HG03025 (cell line): ENCODE results near the gene KIRREL3.

Experiments
- ATAC-seq: cut with Tn5 transposase; IDR thresholded peaks from one replicate; pipeline ENCODE4 v1.9.1; 2021; ENCODE audit warnings: mild to moderate bottlenecking, moderate library complexity; ENCODE audit not compliant: unreplicated experiment, low FRiP score

The KIRREL3 gene

GRCh38 chr11:126879516-126879915, 121.1 kb downstream of the KIRREL3 start:
- ATAC-seq, result no peak

DNA sequence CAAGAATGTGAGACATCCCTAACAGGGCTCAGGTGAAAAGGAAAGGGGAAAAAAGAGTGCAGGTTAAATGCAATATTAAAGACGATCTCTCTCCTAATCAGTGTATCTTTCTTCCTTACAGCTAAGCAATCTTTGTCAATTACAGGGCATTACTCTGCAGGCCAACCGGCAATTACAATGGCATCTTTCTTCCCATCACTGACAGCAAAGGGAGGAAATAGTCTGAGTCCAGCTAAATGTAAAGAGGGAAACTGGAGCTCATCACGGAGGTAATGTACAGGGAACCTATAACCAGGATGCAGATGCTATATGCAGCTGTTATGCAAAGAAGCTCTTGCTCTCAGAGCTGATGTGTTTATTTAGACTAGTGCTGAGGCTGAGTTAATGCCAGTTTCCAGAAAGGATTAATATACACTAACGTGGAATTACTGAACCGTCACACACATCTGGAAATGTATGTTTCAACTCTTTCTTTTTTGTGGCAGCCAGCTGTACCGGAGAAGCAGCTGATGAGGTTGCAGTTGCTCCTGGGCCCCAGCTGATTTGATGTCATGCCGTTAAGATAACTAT, 121.6 kb downstream of the KIRREL3 start:
- ATAC-seq, result no peak

DNA sequence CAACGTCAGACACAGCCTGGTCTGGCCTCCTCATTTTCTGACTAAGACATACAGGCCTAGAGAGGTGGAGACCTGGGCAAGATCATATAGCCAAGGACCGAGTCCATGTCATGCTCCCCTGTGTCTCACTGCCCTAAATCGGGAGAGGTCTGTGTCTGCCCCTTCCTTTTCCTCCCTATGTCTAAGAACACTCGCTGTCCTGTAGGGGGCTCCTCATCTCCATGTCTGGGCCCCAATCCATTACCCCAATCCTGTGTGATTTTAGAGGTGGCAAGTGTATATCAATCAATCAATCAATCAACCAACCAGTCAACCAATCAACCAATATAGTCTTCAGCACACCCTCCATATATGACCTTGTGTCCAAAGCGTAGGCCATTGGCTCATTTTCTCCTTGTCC, 125.7 kb downstream of the KIRREL3 start:
- ATAC-seq, result no peak

DNA sequence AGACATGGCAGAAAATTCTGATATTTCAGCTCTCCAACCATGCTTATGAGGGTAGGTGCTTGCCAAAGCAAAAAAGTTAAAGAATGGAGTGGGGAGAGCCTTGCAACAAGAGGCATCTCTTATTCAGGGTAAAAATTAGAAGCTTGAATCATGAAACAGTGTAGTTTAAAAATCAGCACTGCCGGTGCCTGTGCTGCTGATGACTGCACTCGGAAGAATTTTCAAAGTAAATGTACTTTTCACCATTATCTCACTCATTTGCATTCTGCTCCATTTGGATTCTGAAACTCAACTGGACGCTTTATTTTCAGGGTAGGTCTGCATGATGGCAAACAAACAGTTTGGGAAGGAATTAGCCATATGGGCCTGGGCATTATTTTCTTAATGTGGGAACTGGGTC, 126.3 kb downstream of the KIRREL3 start:
- ATAC-seq, result no peak

- no peak for ATAC-seq
Observed at GRCh38 chr11:126871792-126872191, 128.8 kb downstream of the KIRREL3 start.

DNA sequence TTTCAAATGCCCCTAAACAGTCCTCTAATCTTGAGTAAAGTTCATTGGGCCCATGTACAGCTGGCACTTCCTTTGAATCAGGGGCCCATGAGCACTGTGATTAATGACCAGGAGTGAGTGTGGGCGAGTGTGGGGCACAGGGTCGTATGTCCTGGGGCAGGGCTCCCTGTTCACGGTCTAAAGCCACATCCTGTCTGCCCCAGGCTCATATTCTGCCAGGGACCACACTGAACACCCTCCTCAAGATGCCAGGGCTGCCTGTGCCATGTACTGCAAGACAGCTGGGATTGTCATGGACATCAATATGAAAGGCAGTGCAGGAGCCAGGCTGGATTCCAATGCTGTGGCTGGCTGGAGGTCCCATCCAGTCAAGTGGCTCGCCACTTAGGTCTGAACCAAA, 130.5 kb downstream of the KIRREL3 start:
- ATAC-seq, result no peak

- ATAC-seq, result no peak
Observed at GRCh38 chr11:126868741-126869140, 131.8 kb downstream of the KIRREL3 start.

GRCh38 chr11:126864934-126865333, 135.6 kb downstream of the KIRREL3 start:
- ATAC-seq, result no peak

DNA sequence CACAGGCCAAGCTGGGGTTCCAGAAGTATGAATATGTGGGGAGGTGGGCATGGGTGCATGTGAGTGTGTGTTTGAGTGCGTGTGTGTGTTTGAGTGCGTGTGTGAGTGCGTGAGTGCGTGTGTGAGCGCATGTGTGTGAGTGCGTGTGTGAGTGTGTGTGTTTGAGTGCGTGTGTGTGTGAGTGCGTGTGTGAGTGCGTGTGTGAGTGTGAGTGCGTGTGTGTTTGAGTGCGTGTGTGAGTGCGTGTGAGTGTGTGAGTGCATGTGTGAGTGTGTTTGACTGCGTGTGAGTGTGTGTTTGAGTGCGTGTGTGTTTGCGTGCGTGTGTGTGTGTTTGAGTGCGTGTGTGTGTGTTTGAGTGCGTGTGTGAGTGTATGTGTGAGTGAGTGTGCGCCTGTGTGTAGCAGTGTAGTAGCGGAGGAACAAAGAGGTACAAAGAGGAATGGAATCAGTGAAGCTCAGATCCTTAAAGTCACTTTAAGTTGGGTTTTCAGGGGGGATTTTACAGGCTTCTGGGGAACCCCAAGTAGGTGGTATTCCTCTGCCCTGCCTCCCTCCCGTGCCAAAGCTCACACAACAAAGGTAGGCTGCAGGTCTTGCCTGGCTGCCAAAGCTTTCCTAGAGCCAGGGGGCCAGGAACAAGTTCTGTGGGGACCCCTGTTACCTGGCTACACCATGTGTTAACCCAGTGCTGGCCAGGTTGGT, 137.1 kb downstream of the KIRREL3 start:
- ATAC-seq, result no peak

DNA sequence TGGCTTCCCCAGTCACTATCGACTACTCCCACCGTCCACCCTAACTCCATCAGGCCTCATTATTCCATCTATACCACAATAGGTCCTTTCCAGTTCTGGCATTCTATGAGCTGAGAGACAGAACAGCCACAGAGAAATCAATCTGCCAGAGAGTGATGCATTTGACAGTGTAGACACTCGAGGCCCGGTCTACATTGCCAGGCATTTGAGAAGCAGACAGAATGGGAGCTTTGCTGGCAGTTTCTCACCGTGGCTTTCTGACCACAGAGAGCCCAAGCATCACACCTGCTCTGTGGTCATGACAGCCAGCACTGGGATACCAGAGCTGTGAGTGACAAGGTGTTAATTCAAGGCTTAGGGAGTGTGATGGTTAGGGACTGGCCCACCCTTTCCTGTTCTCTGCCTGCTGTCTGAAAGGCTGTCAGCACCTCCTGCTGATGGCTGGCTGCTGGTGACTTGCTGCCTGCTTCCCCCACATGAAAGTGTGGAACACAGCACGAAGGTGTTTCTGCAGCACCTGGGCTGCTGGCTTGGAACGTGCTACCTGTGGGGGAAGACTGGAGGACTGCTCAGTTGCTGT, 137.8 kb downstream of the KIRREL3 start:
- no peak for ATAC-seq

- ATAC-seq, result no peak
Observed at GRCh38 chr11:126861796-126862459, 138.6 kb downstream of the KIRREL3 start.

DNA sequence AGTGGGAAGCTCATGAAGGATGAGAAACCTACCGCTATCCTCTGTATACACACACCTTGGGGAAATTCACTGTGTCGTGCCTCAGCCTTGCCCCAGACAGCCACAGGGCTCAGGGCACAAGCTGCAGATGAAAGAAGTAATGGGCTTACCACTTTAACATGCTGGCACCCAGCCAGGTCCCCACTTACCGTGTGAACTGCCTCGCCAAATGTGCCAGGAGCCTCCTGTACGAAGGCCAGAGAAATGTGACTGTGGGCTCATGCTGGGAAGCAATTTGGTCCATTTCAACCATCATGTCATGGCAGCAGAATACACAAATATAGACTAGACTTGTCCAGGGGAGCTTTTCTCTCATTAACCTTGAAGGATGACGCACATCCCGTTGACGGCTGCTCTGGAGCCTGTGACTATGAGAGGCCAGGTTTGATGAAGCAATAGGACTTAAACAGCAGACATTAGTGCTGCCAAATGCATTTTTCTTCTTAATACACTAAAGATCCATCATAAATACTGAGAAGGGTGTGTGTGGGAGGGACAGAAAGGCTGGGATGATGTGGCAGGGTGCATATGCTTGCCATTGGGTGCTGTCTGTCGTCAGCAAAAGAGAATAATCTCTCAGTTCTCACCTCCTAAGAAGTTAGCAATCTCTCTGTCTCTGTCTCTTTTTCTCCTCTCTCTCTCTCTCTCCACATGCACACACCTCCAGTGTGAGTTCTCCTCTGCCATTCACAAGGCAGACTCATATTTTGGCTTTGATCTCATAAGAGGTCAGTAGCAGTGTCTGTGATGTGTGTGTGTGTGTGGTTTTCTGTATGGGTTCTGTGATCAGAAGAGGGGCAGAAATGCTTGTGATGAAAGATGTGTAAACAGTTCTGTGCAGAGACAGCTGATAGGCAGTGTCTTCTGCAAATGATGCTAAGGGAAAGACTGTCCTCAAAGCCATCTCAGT, 142.4 kb downstream of the KIRREL3 start:
- ATAC-seq, result no peak

DNA sequence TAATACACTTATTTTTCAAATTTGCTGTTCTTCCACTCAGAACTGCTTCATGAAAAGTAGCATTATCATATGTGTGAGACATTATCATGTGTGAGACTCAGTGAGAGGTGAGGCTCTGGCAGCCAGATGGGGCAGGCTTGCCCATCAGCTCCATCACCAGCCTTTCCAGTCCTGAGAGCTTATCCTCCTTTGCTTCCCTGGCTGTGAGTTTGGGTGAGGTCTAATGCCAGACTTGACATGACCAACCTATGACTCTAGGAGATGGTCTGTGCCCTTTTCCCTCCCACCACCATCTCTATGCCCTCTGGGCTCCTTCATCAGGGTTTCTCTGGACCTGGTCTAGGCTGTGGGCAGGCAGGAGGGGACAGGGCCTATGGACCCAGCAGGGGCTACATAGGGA, 145.0 kb downstream of the KIRREL3 start:
- no peak for ATAC-seq

DNA sequence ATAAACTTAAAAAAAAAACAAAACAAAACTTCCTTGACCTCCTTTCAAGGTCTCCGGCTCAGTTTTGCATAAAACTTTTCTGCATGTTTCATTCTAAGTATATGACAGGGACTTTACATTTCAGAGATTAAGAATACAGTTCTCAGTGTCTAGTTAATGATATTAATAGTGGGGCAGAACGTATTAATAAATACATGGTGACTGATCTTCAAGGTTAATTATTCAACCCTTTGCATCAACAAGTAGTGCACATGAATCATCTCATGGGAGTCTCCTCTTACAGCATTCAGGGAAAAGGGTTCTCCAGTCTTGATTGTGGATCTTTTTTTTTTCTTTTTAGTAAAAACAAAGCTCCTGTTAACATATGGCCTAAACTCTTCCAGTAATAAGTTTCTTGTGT, 146.8 kb downstream of the KIRREL3 start:
- no peak for ATAC-seq

GRCh38 chr11:126844789-126845188, 155.8 kb downstream of the KIRREL3 start:
- no peak for ATAC-seq

- no peak for ATAC-seq
Observed at GRCh38 chr11:126843096-126843495, 157.5 kb downstream of the KIRREL3 start.

GRCh38 chr11:126841999-126842398, 158.6 kb downstream of the KIRREL3 start:
- no peak for ATAC-seq

- ATAC-seq, result no peak
Observed at GRCh38 chr11:126840975-126841374, 159.6 kb downstream of the KIRREL3 start.

DNA sequence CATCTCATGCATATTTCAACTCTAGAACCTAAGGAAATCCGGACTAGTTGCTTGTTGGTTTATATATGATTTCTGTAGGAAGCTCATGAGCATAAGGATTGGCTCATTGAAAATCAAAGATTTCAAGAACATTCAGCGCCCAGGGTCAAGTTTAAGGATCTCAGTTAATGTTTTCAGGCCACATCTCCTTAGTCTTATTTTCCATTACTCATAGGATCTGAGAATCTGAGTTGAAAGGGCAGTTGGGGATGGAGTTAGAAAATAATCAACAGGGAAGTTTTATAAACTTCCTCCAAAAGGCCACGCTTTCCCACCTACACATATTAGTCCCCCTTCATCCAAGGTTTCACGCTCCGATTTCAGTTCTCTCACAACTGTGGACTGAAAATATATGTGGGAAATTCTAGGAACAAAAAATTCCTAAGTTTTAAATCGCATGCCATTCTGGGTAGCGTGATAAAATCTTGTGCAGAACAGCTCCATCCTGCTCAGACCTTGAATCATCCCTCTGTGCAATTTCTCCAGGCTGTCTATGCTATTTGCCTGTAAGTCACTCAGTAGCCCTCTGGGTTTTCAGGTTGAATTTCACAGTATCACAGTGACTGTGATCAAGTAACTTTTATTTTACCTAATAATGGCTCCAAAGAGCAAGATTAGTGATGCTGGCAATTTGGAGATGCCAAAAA, 160.2 kb downstream of the KIRREL3 start:
- no peak for ATAC-seq

DNA sequence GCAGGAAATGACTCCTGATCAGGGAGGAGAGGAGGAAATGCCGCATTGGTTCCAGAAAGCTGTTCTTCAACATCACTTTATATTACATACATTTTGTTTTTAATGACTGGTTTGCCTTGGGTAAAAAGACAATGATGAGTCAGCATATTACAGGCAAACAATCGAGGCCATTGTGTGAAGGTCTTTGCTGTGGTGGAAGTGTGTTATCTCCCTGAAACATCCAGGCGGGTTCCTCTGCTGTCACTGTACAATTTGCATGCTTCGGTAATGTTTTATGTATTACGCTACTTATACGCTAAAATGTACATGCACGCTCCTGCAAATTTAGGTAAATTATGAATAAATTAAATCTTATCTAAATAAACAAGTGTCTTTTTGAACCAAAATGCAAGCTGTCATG, 161.1 kb downstream of the KIRREL3 start:
- ATAC-seq, result no peak
